GM12864 (cell line): Measurements from ENCODE around the gene FAM200C.

Experiments used
- DNase-seq: peaks from one replicate; pipeline ENCODE4 v3.0.0-alpha.2; 2011; ENCODE audit warnings: low read depth
- H3K4me3 ChIP-seq: 2 replicates; pipeline ENCODE4 v1.5.1; 2011; ENCODE audit warnings: mild to moderate bottlenecking, low read depth, low read length, control low read depth
- CTCF ChIP-seq: IDR thresholded peaks from 2 replicates; pipeline ENCODE4 v1.5.1; 2011; ENCODE audit warnings: low read depth, mild to moderate bottlenecking, moderate library complexity, low read length, control low read depth, inconsistent platforms; ENCODE audit errors: missing control alignments

FAM200C gene

DNA sequence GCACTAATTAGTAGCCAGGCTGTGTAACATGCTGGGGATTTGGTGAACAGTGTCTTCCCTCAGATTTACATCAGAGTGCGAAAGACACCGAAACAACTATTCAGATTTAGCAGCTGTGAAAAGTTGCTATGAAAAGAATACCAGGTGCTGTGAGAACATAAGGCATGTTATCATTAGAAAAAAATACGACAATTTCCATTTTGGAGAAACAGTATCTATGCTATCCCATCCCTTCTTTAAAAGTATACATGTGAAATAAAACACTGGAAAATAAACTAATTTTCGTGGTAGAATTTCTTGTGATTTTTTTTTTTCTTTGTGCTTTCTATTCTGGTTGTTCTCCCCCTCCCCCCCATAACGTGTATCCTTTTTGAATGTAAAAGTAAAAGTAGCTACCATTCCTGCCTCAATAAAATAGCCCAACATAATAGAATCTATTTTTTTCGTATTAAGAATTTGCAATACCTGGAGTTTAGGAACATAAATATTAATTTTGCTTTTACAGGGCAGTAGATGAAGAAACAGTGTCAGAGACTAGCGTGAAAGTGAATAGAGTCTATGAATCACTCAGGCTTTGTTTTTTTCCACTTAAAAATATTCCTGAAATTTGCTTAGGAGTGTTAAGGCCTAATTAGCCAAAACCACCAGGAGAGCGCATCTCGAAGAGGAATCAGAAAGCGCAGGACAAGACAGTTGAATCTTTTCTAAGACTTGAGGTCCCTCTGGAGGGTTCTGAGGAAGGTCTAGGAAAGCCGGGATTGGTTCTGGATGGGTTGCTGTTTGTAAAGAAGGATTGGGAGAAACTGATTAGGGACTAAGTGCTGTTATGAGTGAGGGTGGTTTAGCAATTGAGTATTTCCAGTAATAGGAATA is 19.8 kb upstream of the FAM200C start:
- DNase-seq: no peak
- H3K4me3 ChIP-seq: peak overlapping the region; percentile 90
- no peak for TF ChIP-seq CTCF

GRCh38 chr5:160418561-160419457 is 19.0 kb upstream of the FAM200C start, which contains the start of gene SLU7:
TSS of gene SLU7 (minus strand) at chr5:160419081. CDS start at chr5:160415294, 3,787 bp downstream.
- TF ChIP-seq CTCF: no peak
- H3K4me3 ChIP-seq: peak within 1 kb of the TSS; percentile 90
- DNase-seq: peak; percentile 88

GRCh38 chr5:160398806-160399205 is 1.0 kb downstream of the FAM200C start:
- H3K4me3 ChIP-seq: no peak overlapping the region; the same call in 1 of the 2 replicates
- no peak for DNase-seq

DNA sequence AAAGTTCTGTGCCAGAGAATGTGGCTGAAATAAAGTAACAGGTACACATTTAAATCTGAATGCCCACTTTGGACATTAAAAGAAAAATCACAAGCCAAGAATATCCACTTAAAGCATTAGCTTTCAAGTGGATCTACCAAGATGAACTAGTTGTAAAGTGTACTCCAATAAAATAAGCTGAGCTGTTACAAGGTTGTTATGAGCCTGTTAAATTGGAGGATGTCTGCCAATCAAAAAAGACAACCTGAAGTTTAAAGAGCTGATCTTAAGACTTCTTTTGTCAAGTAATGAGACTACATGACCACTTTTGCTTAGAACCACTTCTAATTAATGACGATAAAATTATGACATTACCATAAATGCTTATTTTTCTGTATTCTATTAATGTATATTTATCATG is 2.4 kb downstream of the FAM200C start:
- no peak for TF ChIP-seq CTCF
- no peak overlapping the region for H3K4me3 ChIP-seq
- DNase-seq: no peak

More at GRCh38 chr5:160398806-160399205, 1.0 kb downstream of the FAM200C start:
- TF ChIP-seq CTCF: no peak

DNA sequence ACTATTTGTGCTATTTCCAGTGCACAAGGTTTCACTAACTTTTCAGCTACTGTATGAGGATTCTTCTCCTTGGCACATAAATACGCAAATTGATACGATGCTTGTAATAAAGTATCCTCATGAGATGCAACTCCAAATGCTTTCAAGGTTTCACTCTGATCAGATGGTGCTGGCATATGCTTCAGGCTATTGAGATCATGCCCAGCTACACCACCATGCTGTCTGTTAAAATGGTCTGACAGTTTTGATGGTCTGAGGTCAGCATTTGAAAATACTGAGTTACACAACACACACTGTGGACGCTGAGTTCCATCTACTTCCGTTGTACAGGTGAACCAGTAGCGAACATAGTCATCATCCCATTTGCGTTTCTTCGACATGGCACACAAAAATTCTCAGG is 4.7 kb downstream of the FAM200C start:
- TF ChIP-seq CTCF: no peak
- no peak for DNase-seq
- no peak overlapping the region for H3K4me3 ChIP-seq

DNA sequence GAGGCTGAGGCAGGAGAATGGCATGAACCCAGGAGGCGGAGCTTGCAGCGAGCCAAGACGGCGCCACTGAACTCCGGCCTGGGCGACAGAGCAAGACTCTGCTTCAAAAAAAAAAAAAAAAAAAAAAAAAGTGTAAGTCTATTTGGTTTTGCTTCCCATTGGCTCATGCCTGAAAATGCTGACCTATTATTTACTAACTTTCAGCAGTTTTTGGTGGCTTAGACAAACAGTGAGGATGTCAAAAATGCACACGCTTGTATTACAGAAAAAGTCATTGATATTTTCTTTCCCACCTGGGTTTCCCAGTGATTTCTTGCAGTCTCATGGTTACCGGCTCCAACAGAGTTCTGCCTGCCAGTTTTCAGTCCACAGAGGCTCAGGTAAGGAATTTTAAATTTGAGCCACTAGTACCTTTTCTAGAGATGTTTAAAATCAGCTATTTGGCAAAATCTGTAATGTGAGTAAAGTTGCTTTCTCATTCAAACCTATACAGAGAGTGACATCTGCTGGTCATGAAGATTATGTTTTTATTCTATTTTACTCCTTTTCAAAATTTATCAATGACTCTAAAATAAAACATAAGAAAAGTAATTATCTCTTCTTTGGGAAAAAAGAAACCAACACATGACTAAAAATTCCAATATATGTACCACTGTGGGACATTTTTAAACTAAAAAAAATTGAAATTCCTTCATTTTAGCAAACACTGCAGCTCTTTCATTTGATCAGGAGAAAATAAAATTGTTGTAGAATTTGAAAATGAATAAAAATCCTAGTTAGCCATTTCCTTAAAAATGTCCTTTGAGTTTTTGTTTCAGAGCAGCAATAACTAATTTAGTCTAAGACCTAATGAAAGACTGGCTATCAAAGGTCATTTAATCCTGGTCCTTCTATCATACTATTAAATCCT is 8.8 kb downstream of the FAM200C start:
- H3K4me3 ChIP-seq: no peak overlapping the region
- DNase-seq: no peak
- peak; percentile 30 for TF ChIP-seq CTCF
